ENCODE data around the gene SYDE2.
A peak's percentile ranks its signal among the peaks of the same experiment; 100 is the strongest.

The SYDE2 gene

DNA sequence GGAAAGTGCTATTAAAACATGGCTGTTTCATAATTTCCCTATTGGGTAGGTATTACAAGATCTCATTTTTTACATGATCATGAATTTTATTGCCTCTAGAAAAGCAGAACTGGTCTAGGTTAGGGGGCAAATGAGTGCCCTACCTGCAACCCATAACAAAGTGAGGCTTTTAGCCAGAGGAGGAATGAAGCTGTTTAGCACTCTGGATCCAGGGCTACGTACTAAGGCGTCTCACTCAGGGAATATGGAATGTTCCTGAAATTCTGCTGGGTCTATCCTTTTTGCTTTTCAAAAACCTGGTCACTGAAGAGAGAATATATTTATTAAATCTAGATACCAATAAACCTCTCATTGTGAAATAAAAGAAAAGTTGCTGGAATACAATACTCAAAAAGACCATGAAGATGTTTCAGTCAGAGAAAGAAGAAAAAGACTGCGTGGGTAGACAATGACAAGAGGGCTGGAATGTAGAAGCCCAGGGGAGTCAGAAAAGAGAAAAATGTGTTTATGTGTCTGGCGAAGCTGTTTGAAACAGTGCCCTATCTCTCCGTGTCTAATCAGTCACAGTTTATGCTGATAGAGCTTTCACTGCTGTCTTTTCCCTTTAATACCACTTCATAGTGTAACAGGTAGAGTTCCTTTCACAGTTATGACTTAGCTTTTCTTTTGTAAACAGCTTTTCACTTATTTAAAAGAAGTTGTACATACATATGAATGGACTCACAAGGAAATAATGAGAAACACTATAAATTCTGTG, 25.0 kb upstream of the SYDE2 start:
- Mint-ChIP-seq H3K4me3 (no peak overlapping the region), H3K9me3 (no peaks in the 10 kb centered on the region), H3K27ac (no peak overlapping the region), H3K27me3 (no peaks in the 10 kb centered on the region), H3K36me3 (ENCODE audit: low read depth) (no peaks in the 10 kb centered on the region), H3K4me1 (ENCODE audit: low read depth) (no peaks in the 10 kb centered on the region)

- Mint-ChIP-seq H3K4me3 (no peak overlapping the region), H3K36me3 (ENCODE audit: low read depth) (no peaks in the 10 kb centered on the region), H3K9me3 (no peaks in the 10 kb centered on the region), H3K4me1 (ENCODE audit: low read depth) (no peaks in the 10 kb centered on the region), H3K27me3 (no peaks in the 10 kb centered on the region), H3K27ac (no peak overlapping the region)
These were observed 24.2 kb upstream of the SYDE2 start for GRCh38 chr1:85224734-85225623.

DNA sequence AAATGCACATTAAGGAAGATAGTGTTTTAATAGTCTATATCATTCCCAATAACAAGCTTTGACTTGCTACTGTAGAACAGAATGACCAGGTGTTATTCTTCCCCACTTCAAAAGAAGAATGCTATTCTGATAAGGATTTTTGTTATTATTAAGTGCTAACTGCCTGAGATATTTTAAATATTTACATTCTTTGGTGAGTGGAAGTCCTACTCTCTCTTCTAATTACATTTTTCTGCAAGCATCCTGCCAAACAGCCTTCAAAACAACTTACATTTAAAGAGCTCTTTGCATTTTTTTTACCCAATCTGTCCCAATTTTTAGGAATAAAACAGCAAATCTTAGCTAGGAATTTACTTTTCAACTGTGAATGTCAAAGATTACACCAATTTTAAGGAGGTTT, 23.5 kb upstream of the SYDE2 start:
- no peak overlapping the region for H3K27ac Mint-ChIP-seq
- H3K9me3 Mint-ChIP-seq, result no peaks in the 10 kb centered on the region
- no peak overlapping the region for H3K4me3 Mint-ChIP-seq
- H3K4me1 Mint-ChIP-seq (ENCODE audit: low read depth), result no peaks in the 10 kb centered on the region
- H3K36me3 Mint-ChIP-seq (ENCODE audit: low read depth), result no peaks in the 10 kb centered on the region
- H3K27me3 Mint-ChIP-seq, result no peaks in the 10 kb centered on the region

DNA sequence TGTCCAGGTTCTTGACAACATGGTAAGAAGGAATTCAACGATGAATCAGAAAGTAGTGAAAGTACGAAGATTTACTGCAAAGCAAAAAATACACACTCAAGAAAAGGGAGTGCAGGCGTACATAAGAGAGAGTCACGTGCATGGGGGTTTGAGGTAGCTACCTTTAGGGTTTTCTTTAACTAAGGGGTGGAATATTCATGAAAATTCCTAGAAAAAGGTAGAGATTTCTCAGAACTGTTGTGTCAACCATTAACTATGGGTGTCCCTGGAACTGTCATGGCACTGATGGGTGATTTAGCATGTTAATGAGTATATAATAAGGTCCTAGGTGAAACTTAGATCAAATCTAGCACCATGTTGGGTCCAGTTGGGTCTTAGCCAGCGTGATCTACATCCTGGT, 22.5 kb upstream of the SYDE2 start:
- H3K4me3 Mint-ChIP-seq, result no peak overlapping the region
- no peaks in the 10 kb centered on the region for H3K9me3 Mint-ChIP-seq
- H3K4me1 Mint-ChIP-seq (ENCODE audit: low read depth), result no peaks in the 10 kb centered on the region
- no peaks in the 10 kb centered on the region for H3K36me3 Mint-ChIP-seq (ENCODE audit: low read depth)
- no peaks in the 10 kb centered on the region for H3K27me3 Mint-ChIP-seq
- no peak overlapping the region for H3K27ac Mint-ChIP-seq

DNA sequence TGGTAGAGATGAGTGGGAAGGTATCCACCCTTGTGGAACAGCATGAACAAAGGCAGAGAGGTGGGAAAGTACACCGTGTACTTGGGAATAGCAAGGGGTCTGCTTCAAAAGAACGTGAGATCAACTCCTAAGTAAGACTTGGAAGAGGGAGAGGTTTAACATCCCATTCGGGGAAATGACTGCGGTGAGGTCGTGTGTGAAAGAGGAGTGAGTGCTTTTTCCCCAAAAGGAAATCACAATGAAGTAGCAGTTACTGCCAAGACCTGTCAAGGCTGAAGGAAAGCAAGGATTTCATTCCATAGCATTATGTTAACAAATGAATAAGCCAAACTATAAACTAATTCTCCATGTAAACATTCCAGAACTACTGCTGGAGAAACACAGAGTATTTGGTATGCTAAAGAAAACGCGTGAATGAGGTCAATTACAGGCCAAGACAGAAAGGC, 20.0 kb upstream of the SYDE2 start:
- H3K36me3 Mint-ChIP-seq (ENCODE audit: low read depth), result no peaks in the 10 kb centered on the region
- H3K9me3 Mint-ChIP-seq, result no peaks in the 10 kb centered on the region
- H3K4me3 Mint-ChIP-seq, result no peak overlapping the region

GRCh38 chr1:85219853-85220610, 19.2 kb upstream of the SYDE2 start:
- H3K36me3 Mint-ChIP-seq (ENCODE audit: low read depth), result no peaks in the 10 kb centered on the region
- no peak overlapping the region for H3K4me3 Mint-ChIP-seq
- no peak overlapping the region for H3K27ac Mint-ChIP-seq
- no peaks in the 10 kb centered on the region for H3K4me1 Mint-ChIP-seq (ENCODE audit: low read depth)
- peaks cover 6% of the 10 kb centered on the region for H3K27me3 Mint-ChIP-seq
- no peaks in the 10 kb centered on the region for H3K9me3 Mint-ChIP-seq

More for the DNA sequence above, 20.0 kb upstream of the SYDE2 start:
- Mint-ChIP-seq H3K27ac (no peak overlapping the region), H3K4me1 (ENCODE audit: low read depth) (no peaks in the 10 kb centered on the region), H3K27me3 (peaks cover 1% of the 10 kb centered on the region)

DNA sequence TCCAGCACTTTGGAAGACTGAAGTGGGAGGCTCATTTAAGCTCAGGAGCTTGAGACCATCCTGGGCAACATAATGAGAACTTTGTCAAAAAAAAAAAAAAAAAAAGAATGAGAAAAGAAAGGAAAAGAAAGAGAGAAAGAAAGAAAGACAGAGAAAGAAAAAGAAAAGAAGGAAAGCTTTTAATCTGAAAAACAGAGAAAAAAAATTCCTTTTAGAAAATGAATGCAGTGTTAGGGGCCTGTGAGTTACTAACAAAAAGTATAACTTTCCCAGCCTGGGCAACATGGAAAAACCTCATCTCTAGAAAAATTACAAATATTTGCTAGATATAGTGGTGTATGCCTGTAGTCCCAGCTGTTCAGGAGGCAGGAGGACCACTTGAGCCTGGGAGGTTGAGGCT, 15.9 kb upstream of the SYDE2 start:
- H3K27ac Mint-ChIP-seq, result no peak overlapping the region
- no peaks in the 10 kb centered on the region for H3K9me3 Mint-ChIP-seq
- no peaks in the 10 kb centered on the region for H3K4me1 Mint-ChIP-seq (ENCODE audit: low read depth)
- H3K27me3 Mint-ChIP-seq, result peaks cover 16% of the 10 kb centered on the region
- H3K4me3 Mint-ChIP-seq, result no peak overlapping the region
- H3K36me3 Mint-ChIP-seq (ENCODE audit: low read depth), result no peaks in the 10 kb centered on the region

GRCh38 chr1:85214654-85215053, 13.8 kb upstream of the SYDE2 start:
- Mint-ChIP-seq H3K27ac (no peak overlapping the region), H3K27me3 (peaks cover 16% of the 10 kb centered on the region), H3K4me1 (ENCODE audit: low read depth) (no peaks in the 10 kb centered on the region), H3K4me3 (no peak overlapping the region), H3K36me3 (ENCODE audit: low read depth) (no peaks in the 10 kb centered on the region), H3K9me3 (no peaks in the 10 kb centered on the region)

DNA sequence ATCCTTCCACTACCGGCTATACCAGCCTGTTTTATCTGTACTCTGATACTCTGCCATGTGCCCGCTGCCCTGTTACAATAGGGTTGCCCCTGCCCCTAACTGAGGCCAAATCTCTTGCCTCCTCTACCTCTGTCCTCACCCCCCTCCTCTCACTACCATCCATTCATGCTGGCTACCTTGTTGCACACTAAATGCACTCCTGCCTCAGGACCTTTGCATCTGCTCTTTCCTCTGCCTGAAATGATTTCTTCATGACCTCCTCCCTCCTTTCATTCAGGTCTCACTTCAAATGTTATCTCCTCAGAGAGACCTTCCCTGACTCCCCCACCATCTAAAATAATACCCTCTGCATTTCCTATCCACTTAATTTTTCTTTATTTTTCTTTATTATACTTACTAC, 7.7 kb upstream of the SYDE2 start:
- H3K27ac Mint-ChIP-seq, result no peak overlapping the region
- no peaks in the 10 kb centered on the region for H3K4me1 Mint-ChIP-seq (ENCODE audit: low read depth)
- peaks cover 24% of the 10 kb centered on the region for H3K27me3 Mint-ChIP-seq
- no peaks in the 10 kb centered on the region for H3K36me3 Mint-ChIP-seq (ENCODE audit: low read depth)
- no peak overlapping the region for H3K4me3 Mint-ChIP-seq
- H3K9me3 Mint-ChIP-seq, result no peaks in the 10 kb centered on the region

GRCh38 chr1:85203573-85204171, 2.9 kb upstream of the SYDE2 start:
- Mint-ChIP-seq H3K36me3 (ENCODE audit: low read depth) (no peaks in the 10 kb centered on the region), H3K27me3 (peaks cover 30% of the 10 kb centered on the region), H3K9me3 (no peaks in the 10 kb centered on the region), H3K4me1 (ENCODE audit: low read depth) (peaks cover 21% of the 10 kb centered on the region), H3K4me3 (no peak overlapping the region), H3K27ac (no peak overlapping the region)

DNA sequence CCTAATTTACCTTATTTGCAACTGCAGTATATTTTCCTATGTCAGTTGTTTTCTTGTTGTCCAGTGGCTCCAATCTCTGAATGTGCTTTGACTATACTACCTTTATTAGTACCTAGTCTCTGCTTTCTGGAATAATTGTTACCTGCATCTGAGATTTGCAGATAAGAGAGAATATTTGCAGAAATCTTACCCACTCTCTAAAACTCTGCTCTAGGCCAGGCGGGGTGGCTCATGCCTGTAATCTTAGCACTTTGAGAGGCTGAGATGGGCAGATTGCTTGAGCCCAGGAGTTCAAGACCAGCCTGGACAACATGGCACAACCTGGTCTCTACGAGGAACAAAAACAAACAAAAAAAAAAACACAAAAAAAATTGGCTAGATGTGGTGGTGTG, 2.0 kb upstream of the SYDE2 start:
- Mint-ChIP-seq H3K36me3 (ENCODE audit: low read depth) (peaks cover 3% of the 10 kb centered on the region), H3K4me1 (ENCODE audit: low read depth) (peaks cover 25% of the 10 kb centered on the region), H3K9me3 (no peaks in the 10 kb centered on the region), H3K27ac (no peak overlapping the region), H3K4me3 (no peak overlapping the region), H3K27me3 (peaks cover 25% of the 10 kb centered on the region)

GRCh38 chr1:85202092-85202863, 1.5 kb upstream of the SYDE2 start:
- H3K27me3 Mint-ChIP-seq, result peaks cover 20% of the 10 kb centered on the region
- peak overlapping the region; percentile 91 for H3K4me3 Mint-ChIP-seq
- H3K27ac Mint-ChIP-seq, result peak overlapping the region; percentile 94
- peaks cover 28% of the 10 kb centered on the region for H3K4me1 Mint-ChIP-seq (ENCODE audit: low read depth)
- H3K9me3 Mint-ChIP-seq, result no peaks in the 10 kb centered on the region
- peaks cover 4% of the 10 kb centered on the region for H3K36me3 Mint-ChIP-seq (ENCODE audit: low read depth)

GRCh38 chr1:85201340-85202091, 700 bp upstream of the SYDE2 start:
- H3K4me3 Mint-ChIP-seq, result peak overlapping the region; percentile 91
- H3K9me3 Mint-ChIP-seq, result no peaks in the 10 kb centered on the region
- peaks cover 28% of the 10 kb centered on the region for H3K4me1 Mint-ChIP-seq (ENCODE audit: low read depth)
- H3K36me3 Mint-ChIP-seq (ENCODE audit: low read depth), result peaks cover 4% of the 10 kb centered on the region
- peaks cover 16% of the 10 kb centered on the region for H3K27me3 Mint-ChIP-seq
- peak overlapping the region; percentile 94 for H3K27ac Mint-ChIP-seq
